GM23248 (cell line): Measurements from ENCODE around the gene TTC4.

ENCODE experiments used
- EZH2 ChIP-seq: fragments of 200-600 bp; sonication (generic); IDR thresholded peaks from 2 replicates; pipeline ENCODE4 v1.6.1; 2018; ENCODE audit warnings: antibody characterized with exemption, mild to moderate bottlenecking; ENCODE audit not compliant: insufficient read depth, poor library complexity, severe bottlenecking
- EZH2phosphoT487 ChIP-seq: fragments of 200-600 bp; sonication (generic); IDR thresholded peaks from 2 replicates; pipeline ENCODE4 v1.6.1; 2018; ENCODE audit warnings: antibody characterized with exemption, moderate library complexity, mild to moderate bottlenecking, low read depth; ENCODE audit not compliant: insufficient read depth

DNA sequence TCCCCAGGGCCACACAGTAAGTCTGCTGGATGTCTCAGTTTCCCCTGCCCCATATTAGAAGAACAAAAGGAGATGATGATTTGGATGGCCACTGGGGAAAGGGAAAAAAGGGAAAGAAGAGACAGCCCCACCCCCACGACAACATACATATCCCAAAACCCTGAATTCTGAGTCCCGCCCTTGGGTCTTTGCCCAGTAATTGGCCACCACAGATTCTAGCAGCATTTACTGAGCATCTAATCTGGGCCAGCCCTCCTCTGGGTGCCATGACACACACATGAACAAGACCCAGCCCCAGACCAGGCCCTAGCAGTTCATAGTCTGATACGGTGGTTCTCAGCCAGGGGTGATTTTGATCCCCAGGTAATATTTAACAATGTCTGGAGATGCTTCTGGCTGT, 5.2 kb upstream of the TTC4 start:
- TF ChIP-seq EZH2phosphoT487 (no peak), EZH2 (no peak)
